HUES6 (cell line): Measurements from ENCODE around the gene PRODH2.

Experiments used
- H3K27ac ChIP-seq: 2 replicates; pipeline ENCODE4 v1.7.0; 2013; ENCODE audit warnings: low read depth, mild to moderate bottlenecking, low read length, inconsistent platforms
- H3K27me3 ChIP-seq: 2 replicates; pipeline ENCODE4 v1.6.1; 2013; ENCODE audit warnings: low read length; ENCODE audit not compliant: control insufficient read depth, insufficient read depth
- H3K36me3 ChIP-seq: 2 replicates; pipeline ENCODE4 v1.6.1; 2013; ENCODE audit warnings: low read length; ENCODE audit not compliant: control insufficient read depth, insufficient read depth
- H3K4me1 ChIP-seq: 2 replicates; pipeline ENCODE4 v1.6.1; 2013; ENCODE audit warnings: low read length; ENCODE audit not compliant: control insufficient read depth, insufficient read depth
- H3K4me3 ChIP-seq: 2 replicates; pipeline ENCODE4 v1.5.1; 2013; ENCODE audit warnings: low read depth, low read length
- H3K9ac ChIP-seq: one replicate; pipeline ENCODE4 v1.6.1; 2013; ENCODE audit warnings: mild to moderate bottlenecking, low read length
- H3K9me3 ChIP-seq: 2 replicates; pipeline ENCODE4 v1.6.1; 2013; ENCODE audit warnings: low read depth, low read length; ENCODE audit not compliant: control insufficient read depth, insufficient read depth

PRODH2 gene

GRCh38 chr19:35766571-35767104, 46.0 kb downstream of the PRODH2 start:
- H3K27me3 ChIP-seq: no peaks in the 10 kb centered on the region

DNA sequence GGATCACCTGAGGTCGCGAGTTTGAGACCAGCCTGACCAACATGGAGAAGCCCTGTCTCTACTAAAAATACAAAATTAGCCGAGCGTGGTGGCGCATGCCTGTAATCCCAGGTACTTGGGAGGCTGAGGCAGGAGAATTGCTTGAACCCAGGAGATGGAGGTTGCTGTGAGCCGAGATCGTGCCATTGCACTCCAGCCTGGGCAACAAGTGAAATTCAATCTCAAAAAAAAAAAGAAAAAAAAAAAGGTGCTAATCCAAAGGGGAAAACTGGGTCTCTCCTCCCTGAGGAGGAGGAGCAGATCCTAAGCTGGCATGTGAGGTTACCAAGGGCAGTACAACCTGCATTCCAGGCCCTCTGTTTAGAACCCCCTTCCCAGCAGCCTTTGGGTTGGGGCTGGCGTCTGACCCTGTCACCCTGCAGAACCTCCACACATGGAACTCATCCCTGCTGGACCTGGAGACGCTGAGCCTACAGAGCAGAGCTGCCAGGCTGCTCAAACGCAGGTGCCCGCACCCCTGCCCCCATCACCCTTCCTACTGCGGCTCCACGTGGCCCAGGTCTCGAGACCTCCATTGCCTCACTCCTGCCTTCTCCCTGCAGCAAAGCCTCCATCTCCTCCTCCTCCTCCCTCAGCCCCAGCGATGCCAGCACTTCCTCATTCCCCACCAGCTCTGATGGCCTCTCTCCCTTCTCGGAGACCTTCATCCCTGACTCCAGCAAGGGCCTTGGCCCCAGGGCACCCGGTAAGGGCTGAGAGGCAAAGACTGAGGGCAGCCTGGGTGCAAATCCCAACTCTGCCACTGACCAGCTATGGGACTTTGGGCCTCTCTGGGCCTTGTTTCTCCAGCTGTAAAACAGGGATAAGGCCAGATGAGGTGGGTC, 48.0 kb downstream of the PRODH2 start:
- Histone ChIP-seq H3K4me1 (peaks cover 8% of the 10 kb centered on the region), H3K9me3 (no peaks in the 10 kb centered on the region), H3K27ac (no peak overlapping the region), H3K27me3 (no peaks in the 10 kb centered on the region), H3K4me3 (no peak overlapping the region), H3K36me3 (peaks cover 50% of the 10 kb centered on the region), H3K9ac (no peak overlapping the region)

More at GRCh38 chr19:35766571-35767104, 46.0 kb downstream of the PRODH2 start:
- Histone ChIP-seq H3K4me1 (peaks cover 8% of the 10 kb centered on the region), H3K9ac (no peak overlapping the region), H3K36me3 (peaks cover 36% of the 10 kb centered on the region), H3K4me3 (no peak overlapping the region), H3K27ac (no peak overlapping the region), H3K9me3 (no peaks in the 10 kb centered on the region)

GRCh38 chr19:35760711-35761349, 51.8 kb downstream of the PRODH2 start:
- Histone ChIP-seq H3K4me3 (no peak overlapping the region), H3K36me3 (peaks cover 42% of the 10 kb centered on the region), H3K27ac (no peak overlapping the region), H3K9me3 (no peaks in the 10 kb centered on the region), H3K4me1 (peaks cover 9% of the 10 kb centered on the region), H3K27me3 (peaks cover 4% of the 10 kb centered on the region; the same call in 1 of the 2 replicates), H3K9ac (no peak overlapping the region)

- H3K9me3 ChIP-seq: no peaks in the 10 kb centered on the region
- no peak overlapping the region for H3K4me3 ChIP-seq
- H3K27me3 ChIP-seq: peaks cover 11% of the 10 kb centered on the region; the same call in 1 of the 2 replicates
- peaks cover 32% of the 10 kb centered on the region for H3K36me3 ChIP-seq
- no peak overlapping the region for H3K9ac ChIP-seq
- H3K27ac ChIP-seq: no peak overlapping the region
- H3K4me1 ChIP-seq: peaks cover 11% of the 10 kb centered on the region
These were observed 52.9 kb downstream of the PRODH2 start for GRCh38 chr19:35759697-35760096.

- H3K4me1 ChIP-seq: peaks cover 11% of the 10 kb centered on the region
- peaks cover 11% of the 10 kb centered on the region; the same call in 1 of the 2 replicates for H3K27me3 ChIP-seq
- peak within 1 kb of the TSS; percentile 90 for H3K9ac ChIP-seq
- peak within 1 kb of the TSS; percentile 95 for H3K4me3 ChIP-seq
- H3K27ac ChIP-seq: peak within 1 kb of the TSS; percentile 88; the same call in 1 of the 2 replicates
- H3K9me3 ChIP-seq: no peaks in the 10 kb centered on the region
- peaks cover 30% of the 10 kb centered on the region for H3K36me3 ChIP-seq
These were observed 54.7 kb downstream of the PRODH2 start, which contains the start of gene PROSER3 for GRCh38 chr19:35757749-35758608. PROSER3 (plus strand) TSS chr19:35758176; CDS start chr19:35758216, 40 bp downstream.

GRCh38 chr19:35757231-35757748, 55.4 kb downstream of the PRODH2 start:
- H3K4me3 ChIP-seq: peak overlapping the region; percentile 95
- peak overlapping the region; percentile 67; the same call in 1 of the 2 replicates for H3K27ac ChIP-seq
- peaks cover 11% of the 10 kb centered on the region for H3K4me1 ChIP-seq
- H3K9me3 ChIP-seq: no peaks in the 10 kb centered on the region
- H3K27me3 ChIP-seq: peaks cover 11% of the 10 kb centered on the region; the same call in 1 of the 2 replicates
- H3K9ac ChIP-seq: peak overlapping the region; percentile 55
- peaks cover 33% of the 10 kb centered on the region for H3K36me3 ChIP-seq

GRCh38 chr19:35756377-35757230, 56.0 kb downstream of the PRODH2 start, which contains the start of gene HSPB6:
HSPB6 (minus strand) TSS chr19:35757029; CDS start chr19:35757008, 21 bp downstream.
- Histone ChIP-seq H3K9me3 (no peaks in the 10 kb centered on the region), H3K4me3 (peak within 1 kb of the TSS; percentile 95), H3K4me1 (peaks cover 11% of the 10 kb centered on the region), H3K36me3 (peaks cover 29% of the 10 kb centered on the region), H3K9ac (peak within 1 kb of the TSS; percentile 55), H3K27ac (peak within 1 kb of the TSS; percentile 67; the same call in 1 of the 2 replicates), H3K27me3 (peaks cover 11% of the 10 kb centered on the region; the same call in 1 of the 2 replicates)

DNA sequence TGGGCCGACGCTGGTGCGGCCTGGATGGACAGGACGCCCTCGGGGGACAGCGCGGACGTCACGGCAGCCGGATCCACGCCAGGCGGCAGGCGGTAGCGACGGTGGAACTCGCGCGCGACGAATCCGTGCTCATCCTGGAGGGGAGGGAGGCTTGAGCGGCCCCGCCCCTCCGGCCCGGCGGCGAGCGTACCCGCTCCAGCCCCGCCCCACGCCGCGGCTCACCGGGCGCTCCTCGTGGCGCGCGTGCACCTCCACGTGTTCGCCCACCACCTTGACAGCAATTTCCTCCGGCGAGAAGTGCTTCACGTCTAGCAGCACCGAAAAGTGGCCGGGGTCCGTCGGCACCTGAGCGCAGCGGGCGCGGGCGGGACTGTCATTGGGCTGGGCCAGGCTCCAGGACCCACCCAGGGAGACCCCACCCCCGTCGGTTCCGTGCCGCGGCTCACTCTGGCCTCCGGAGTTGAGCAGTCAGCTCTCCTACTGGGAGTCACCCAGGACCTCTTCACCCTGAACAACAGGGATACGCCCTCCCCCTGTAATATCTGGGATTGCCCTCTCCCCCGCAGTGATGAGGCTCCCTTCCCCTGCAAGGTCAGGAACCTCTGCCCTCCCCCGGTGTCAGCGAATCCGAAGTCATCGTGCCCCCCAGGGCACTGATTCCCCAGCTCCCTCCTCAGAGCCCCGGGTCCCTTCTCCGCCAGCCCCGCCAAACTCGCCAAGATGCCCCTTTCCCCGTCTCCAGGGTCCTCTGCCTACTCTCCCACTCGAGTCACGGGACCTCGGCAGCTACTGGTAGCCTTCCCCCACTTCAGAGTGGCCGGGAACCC, 56.9 kb downstream of the PRODH2 start:
- H3K9me3 ChIP-seq: no peaks in the 10 kb centered on the region
- H3K4me1 ChIP-seq: peaks cover 11% of the 10 kb centered on the region
- H3K36me3 ChIP-seq: peaks cover 25% of the 10 kb centered on the region
- H3K9ac ChIP-seq: peak overlapping the region; percentile 34
- peaks cover 11% of the 10 kb centered on the region; the same call in 1 of the 2 replicates for H3K27me3 ChIP-seq
- peak overlapping the region; percentile 95 for H3K4me3 ChIP-seq
- no peak overlapping the region for H3K27ac ChIP-seq

DNA sequence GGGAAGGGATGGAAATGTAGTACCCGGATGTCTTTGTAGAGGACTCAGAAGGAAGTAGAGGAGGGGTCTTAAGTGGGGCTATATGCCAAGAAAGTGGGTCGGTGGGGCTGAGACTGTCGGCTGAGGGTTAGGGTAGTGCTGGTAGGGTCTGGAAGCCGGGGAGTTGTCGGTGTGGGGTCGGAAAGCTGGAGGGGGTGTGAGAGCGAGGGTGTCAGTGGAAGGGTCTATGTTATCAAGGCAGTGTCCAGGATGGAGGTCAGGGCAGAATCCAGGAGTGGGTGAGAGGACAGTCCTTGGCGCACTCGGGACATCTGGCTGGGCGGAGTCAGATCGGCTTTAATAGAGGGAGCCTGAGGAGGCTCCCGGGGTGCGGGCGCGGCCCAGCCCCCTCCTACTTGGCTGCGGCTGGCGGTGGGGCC, 57.5 kb downstream of the PRODH2 start:
- Histone ChIP-seq H3K4me3 (peak overlapping the region; percentile 95), H3K27ac (no peak overlapping the region), H3K9ac (peak overlapping the region; percentile 28), H3K9me3 (no peaks in the 10 kb centered on the region), H3K4me1 (peaks cover 11% of the 10 kb centered on the region), H3K27me3 (peaks cover 11% of the 10 kb centered on the region; the same call in 1 of the 2 replicates), H3K36me3 (peaks cover 20% of the 10 kb centered on the region; the same call in 1 of the 2 replicates)
